Activated CD4-positive, alpha-beta T cell treated with anti-CD3 and anti-CD28 coated beads, Interleukin-10, Interleukin-2, amounts not matched to agents 100 ng/mL and 50 ng/mL, durations not matched to agents 16 hours and 8 hours (primary cell): ENCODE measurements around the gene MYRF.

ENCODE experiments used
- DNase-seq: peaks from one replicate; pipeline ENCODE4 v3.0.0-alpha.2; 2020

The MYRF gene

DNA sequence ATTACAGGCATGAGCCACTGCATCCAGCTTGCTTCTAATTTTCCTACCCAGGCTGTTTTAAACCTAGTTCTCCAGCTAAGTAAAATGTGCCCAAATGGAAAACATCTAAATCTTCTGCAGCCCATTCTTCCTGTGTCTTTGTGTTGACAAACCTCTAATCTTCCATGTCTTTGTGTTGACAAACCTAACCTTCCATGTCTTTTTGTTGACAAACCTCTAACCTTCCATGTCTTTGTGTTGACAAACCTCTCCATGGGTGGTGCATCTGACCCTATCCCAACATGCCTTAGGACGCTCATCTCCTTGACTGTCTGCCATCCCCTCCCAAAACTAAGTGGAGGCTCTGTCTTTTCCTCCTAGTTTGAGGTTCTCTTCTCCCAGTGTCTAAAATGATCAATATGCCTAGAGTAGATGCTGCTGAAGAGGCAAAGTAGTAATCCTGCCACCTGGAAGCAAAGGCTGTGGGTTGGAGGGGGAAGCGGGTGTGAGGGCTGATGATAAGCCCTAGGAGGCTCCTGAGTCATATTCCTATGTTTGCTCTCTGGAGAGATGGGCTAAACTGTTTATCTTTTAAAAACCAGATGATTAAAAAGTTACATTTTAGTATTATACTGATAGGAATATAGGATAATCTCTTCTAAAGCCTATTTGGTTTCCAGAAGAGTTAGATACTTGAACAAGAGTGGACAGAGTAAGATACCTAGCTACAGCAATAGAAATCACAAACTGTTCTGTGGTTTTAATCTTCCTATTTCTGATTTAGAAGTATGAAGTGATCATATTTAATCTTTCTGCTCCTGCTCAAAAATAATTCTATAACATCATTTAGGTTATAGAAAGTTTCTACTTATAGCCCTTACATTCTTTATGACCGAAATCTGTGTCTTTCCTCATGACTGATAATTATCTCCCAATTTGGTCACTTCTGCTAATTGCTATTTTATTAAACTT is 48.2 kb downstream of the MYRF start:
- DNase-seq: no peak

- no peak for DNase-seq
Measured at GRCh38 chr11:61802605-61803004, 50.2 kb downstream of the MYRF start.

DNA sequence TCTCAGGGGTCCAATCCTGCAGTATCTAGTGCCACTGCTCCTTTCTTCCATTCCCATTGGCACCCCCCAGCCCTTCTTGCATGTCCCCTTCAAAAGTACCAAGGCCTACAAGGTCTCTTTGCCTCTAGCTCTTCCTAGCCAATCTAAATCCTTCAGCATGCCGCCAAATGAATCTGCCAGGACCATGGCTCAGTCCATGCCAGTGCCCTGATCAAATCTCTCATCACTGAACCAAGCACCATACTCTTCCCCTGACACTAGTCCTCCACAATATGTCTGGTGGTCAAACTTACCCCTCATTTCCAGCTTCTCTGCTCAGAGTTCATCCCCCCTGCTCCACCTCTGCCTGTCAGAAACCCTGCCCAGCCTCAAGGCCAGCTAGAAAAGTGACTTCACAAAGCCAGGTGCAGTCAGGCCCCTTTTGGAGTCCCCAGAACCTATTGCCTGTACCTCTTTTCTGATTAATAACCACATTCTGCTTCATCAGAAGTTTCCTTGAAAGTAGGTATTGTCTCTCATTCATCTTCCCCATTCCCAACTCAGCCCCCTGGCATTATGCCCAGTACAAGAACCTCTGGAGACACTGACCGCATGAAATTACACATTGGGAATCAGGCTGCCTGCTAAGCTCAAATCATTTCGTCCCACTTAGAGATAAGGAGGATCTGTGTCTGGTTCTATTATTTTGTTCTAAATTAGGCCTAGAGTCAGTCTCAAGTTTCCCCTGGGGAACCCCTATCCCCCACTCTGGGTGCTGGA is 51.6 kb downstream of the MYRF start:
- DNase-seq: no peak

- DNase-seq: no peak
Measured at GRCh38 chr11:61805146-61805545, 52.7 kb downstream of the MYRF start.

GRCh38 chr11:61806785-61807184 is 54.3 kb downstream of the MYRF start:
- no peak for DNase-seq

DNA sequence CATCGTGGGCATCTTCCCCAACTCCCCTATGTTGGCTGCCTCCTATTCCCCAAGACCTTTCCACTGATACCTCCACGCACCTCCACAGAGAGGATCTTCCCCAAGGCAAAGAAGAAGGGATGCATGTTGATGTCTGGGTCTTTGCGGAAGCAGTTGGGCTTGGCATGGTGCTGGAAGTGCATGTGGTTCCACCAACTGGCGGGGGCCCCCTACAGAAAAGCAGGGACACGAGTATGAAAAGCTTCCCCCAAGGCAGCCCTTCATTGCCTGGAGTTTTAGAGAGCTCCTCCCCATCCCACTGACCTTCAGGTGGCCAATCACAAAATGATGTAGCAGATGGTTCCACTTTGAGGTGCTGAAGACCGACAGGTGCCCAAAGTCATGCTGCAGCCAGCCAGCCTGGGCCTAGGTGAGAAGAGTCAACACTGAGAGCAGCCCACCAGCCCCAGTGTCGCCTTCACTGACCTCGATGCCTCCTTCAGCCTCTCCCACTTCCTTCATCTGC is 58.3 kb downstream of the MYRF start:
- no peak for DNase-seq

GRCh38 chr11:61811831-61812230 is 59.4 kb downstream of the MYRF start:
- no peak for DNase-seq

DNA sequence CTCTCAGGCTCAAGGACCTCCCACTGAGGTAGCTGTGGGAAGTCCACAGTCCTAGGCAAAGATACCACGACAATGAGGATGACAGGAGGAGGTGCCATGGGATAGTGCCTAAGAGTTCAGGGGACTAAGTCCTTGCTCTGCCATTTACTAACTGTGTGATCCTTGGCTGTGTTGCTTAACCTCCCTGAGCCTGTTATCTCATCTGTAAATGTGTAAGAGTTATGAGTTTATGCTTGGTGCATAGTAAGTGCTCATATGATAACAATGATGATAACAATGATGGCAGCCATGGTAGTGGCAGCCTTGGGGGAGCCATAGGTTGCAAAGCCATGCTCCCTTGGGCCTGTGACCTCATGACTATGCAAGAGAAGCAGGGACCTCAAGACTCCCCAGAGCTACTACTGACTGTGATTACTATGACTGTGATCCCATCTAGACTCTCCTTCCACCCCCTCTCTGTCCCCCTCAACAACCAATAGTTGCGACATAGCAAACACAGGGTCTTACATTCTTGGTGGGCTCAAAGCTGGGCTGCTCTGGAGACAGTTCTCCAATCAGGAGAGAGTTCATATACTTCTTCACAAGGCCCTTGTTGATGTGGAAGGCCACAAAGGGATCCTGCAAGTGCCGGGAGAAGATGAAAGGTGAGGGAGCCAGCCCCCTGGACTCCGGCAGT is 60.4 kb downstream of the MYRF start:
- DNase-seq: no peak

GRCh38 chr11:61814247-61814957 is 62.0 kb downstream of the MYRF start:
- peak; percentile 57 for DNase-seq

- DNase-seq: peak; percentile 95
Measured at GRCh38 chr11:61814958-61815789, 62.7 kb downstream of the MYRF start.

GRCh38 chr11:61815790-61816735 is 63.6 kb downstream of the MYRF start:
- peak; percentile 75 for DNase-seq

GRCh38 chr11:61816736-61817455 is 64.5 kb downstream of the MYRF start, which contains the start of gene FADS1:
FADS1 (minus strand) TSS chr11:61817003; CDS start chr11:61816929, 74 bp downstream.
- DNase-seq: peak; percentile 97

DNA sequence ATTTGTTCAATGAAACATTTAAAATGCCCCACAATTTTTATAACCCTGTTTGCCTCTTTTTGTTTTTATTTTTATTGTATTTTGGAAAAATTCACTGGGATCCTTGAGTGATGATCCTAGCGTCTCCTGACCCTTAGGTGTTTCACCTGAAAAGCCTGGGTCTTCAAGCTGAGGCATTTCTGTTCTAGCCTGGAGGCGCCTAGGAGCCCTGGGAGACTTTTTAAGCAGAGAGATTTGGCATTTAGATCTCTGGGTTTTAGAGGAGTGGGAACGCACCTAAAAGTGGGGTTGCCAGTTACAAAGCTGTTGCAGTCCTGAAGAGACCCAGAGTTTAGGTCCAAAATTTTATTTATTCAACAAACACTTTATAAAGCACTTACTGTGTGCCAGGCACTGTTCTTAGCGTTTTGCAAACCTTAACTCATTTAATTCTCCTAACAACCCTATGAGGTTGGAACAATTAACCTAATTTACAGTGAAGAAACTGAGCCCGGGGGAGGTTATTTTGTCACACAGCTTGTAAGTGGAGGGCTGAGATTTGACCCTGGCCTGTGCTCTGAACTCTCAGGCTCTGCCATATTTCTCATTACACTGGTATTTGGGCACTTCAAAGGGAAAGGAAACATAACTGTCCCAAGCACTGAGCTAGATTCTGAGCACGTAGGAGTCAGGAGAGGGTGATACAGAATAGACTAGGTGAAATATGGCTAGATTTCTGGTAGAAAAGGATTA is 65.2 kb downstream of the MYRF start:
- no peak for DNase-seq

GRCh38 chr11:61820174-61820573 is 67.7 kb downstream of the MYRF start:
- no peak for DNase-seq

GRCh38 chr11:61826930-61827570 is 74.6 kb downstream of the MYRF start:
- no peak for DNase-seq

DNA sequence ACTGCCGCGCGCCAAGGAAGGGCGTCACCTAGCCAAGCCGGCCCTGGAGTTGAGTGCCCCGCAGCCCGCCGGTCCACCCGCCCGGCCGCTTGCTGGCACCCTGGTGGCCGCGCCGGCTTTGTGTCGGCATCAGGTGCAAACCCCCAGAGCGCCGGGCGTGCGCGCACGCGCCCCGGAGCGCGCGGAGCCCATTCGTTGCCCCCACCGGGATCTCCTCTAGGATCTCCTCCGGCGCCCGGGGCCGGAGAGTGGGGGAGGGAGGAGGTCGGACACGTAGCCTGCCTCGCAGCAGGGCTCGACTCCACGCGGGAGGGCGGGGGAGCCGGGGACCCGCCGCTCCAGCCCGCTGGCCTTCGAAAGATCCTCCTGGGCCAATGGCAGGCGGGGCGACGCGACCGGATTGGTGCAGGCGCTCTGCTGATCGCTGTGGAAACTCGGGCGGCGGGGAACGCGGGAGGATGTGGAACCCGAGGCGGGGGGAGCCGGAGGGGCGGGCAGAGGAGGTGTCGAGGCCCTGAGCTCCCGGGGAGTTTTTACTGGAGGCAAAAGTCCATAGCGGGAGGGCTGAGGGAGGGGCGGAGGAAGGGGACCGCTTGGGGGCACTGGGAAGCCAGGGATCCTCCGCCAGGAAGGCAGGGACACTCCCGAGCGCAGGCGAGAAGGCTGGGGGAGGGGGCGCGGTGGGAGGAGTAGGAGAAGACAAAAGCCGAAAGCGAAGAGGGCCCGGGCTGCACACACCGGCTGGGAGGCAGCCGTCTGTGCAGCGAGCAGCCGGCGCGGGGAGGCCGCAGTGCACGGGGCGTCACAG is 75.3 kb downstream of the MYRF start, which contains the start of gene FADS2:
TSS of gene FADS2 (plus strand) at position 730 of the 808 bp plus-strand sequence. CDS start 91 bp downstream, outside the sequence.
- DNase-seq: peak; percentile 98

GRCh38 chr11:61828379-61828628 is 75.9 kb downstream of the MYRF start:
- no peak for DNase-seq
